HepG2 (cell line): ENCODE data around the gene SOST. TPM values are rescaled to one million over a fixed set of nuclear protein-coding genes. Genes with fewer than 3 reads are reported as not detected.

ENCODE experiments used
- ARNT2 ChIP-seq: sonication (generic); formaldehyde crosslinking; IDR thresholded peaks from 2 replicates; pipeline ENCODE4 v1.8.0; 2022; ENCODE audit warnings: mild to moderate bottlenecking, low read depth, missing genetic modification reagents, moderate library complexity
- FUBP1 ChIP-seq: sonication (generic); formaldehyde crosslinking; IDR thresholded peaks from 2 replicates; pipeline ENCODE4 v1.5.1; 2020; ENCODE audit warnings: missing genetic modification reagents, mild to moderate bottlenecking, borderline replicate concordance
- HOMEZ ChIP-seq: IDR thresholded peaks from 2 replicates; pipeline ENCODE4 v1.6.1; 2016; ENCODE audit warnings: low read depth
- LBX2 ChIP-seq: sonication (generic); formaldehyde crosslinking; IDR thresholded peaks from 2 replicates; pipeline ENCODE4 v1.5.0; 2020; ENCODE audit warnings: missing genetic modification reagents, mild to moderate bottlenecking, borderline replicate concordance
- NFYC ChIP-seq: IDR thresholded peaks from 2 replicates; pipeline ENCODE4 v1.6.1; 2016; ENCODE audit warnings: missing genetic modification reagents, missing compliant biosample characterization
- PAXIP1 ChIP-seq: sonication (generic); formaldehyde crosslinking; conservative IDR thresholded peaks from 2 replicates; pipeline ENCODE4 v1.4.0; 2020; ENCODE audit warnings: mild to moderate bottlenecking, missing genetic modification reagents, moderate library complexity
- RFXANK ChIP-seq: IDR thresholded peaks from 2 replicates; pipeline ENCODE4 v1.6.1; 2016
- SIN3A ChIP-seq: IDR thresholded peaks from 2 replicates; pipeline ENCODE4 v1.6.1; 2011; ENCODE audit warnings: low read depth, mild to moderate bottlenecking, control low read depth, low read length, borderline replicate concordance
- SIN3B ChIP-seq: fragments of 150-350 bp; IDR thresholded peaks from 2 replicates; pipeline ENCODE4 v1.6.1; 2014; ENCODE audit warnings: low read length
- SMARCE1 ChIP-seq: fragments of 450-650 bp; IDR thresholded peaks from 2 replicates; pipeline ENCODE4 v1.6.1; 2017; ENCODE audit warnings: borderline replicate concordance
- ZBTB40 ChIP-seq, 2 experiments: fragments of 450-650 bp in 1 of 2; sonication (generic) in 1 of 2; formaldehyde crosslinking in 1 of 2; IDR thresholded peaks; 2 replicates each; pipeline versions ENCODE4 v1.6.1 to v1.8.0; 2016 to 2022; ENCODE audit warnings: antibody characterized with exemption in 1 of 2, mild to moderate bottlenecking in 1 of 2, missing genetic modification reagents in 1 of 2
- ZNF225 ChIP-seq: sonication (generic); formaldehyde crosslinking; IDR thresholded peaks from 2 replicates; pipeline ENCODE4 v1.4.0; 2020; ENCODE audit warnings: mild to moderate bottlenecking, missing genetic modification reagents
- ZNF468 ChIP-seq: sonication (generic); formaldehyde crosslinking; IDR thresholded peaks from 2 replicates; pipeline ENCODE4 v1.8.0; 2022; ENCODE audit warnings: mild to moderate bottlenecking, moderate library complexity, missing genetic modification reagents
- polyA plus RNA-seq, 8 experiments: library from polyadenylated mRNA; depleted of rRNA in 3 of 8; stranded (reverse) in 7 of 8; unstranded in 1 of 8; fragments of >200 nt; fragmentation: Illumina TruSeq in 4 of 8; extraction: Trizol in 4 of 8; gene quantifications; 2 replicates each; pipeline versions ENCODE4 v1.2.1 to v1.2.3, GENCODE V29; 2011 to 2016; ENCODE audit warnings: low read depth in 4 of 8, missing spikeins in 1 of 8, mixed read lengths in 1 of 8; ENCODE audit not compliant: insufficient read depth in 1 of 8
- total RNA-seq, 5 experiments: library from RNA; depleted of rRNA; stranded (reverse); fragments of >200 nt; fragmentation: Illumina TruSeq; extraction: Trizol; gene quantifications; 2 replicates each; pipeline ENCODE4 v1.2.3, GENCODE V29; 2016; ENCODE audit warnings: low read depth in 1 of 5

The SOST gene
- total and polyA plus RNA-seq, 2 of the 13 experiments (the other 11 are each of a cell fraction or from before 2014, with no cell fraction given), result not detected

GRCh38 chr17:43801844-43802243 lies 43.3 kb upstream of the SOST start (continued):
- no peak for TF ChIP-seq ZBTB40 (IDR thresholded peaks at IDR 0.05)
- no peak for TF ChIP-seq ZBTB40 (CRISPR knock-in tag; IDR thresholded peaks at IDR 0.05)
- no peak for TF ChIP-seq RFXANK
- TF ChIP-seq HOMEZ (CRISPR knock-in tag), result peak; percentile 45; the same call in 1 of the 2 replicates
- peak; percentile 93 for TF ChIP-seq PAXIP1 (CRISPR knock-in tag)
- no peak for TF ChIP-seq FUBP1 (CRISPR knock-in tag)
- TF ChIP-seq LBX2, result no peak
- no peak for TF ChIP-seq ARNT2 (CRISPR knock-in tag)
- TF ChIP-seq ZNF225 (CRISPR knock-in tag), result no peak
- no peak for TF ChIP-seq SIN3A
- no peak for TF ChIP-seq SMARCE1
- no peak for TF ChIP-seq ZNF468
- TF ChIP-seq SIN3B, result no peak
- TF ChIP-seq NFYC (CRISPR knock-in tag), result no peak; the same call in 1 of the 2 replicates
